Stomach smooth muscle (tissue), 2 donors: ENCODE results near the gene TMEM61.
A peak's percentile ranks its signal among the peaks of the same experiment; 100 is the strongest.

Experiments
- H3K27ac ChIP-seq: one replicate; pipeline ENCODE4 v1.7.0; 2013; ENCODE audit warnings: mild to moderate bottlenecking, low read length, inconsistent platforms
- H3K27me3 ChIP-seq, 2 donors: one replicate each; pipeline ENCODE4 v1.7.0; 2013; ENCODE audit warnings: low read length in 2 of 2; ENCODE audit not compliant: insufficient read depth in 2 of 2, control insufficient read depth in 1 of 2
- H3K36me3 ChIP-seq, 2 donors: one replicate each; pipeline ENCODE4 v1.7.0; 2013; ENCODE audit warnings: low read length in 2 of 2; ENCODE audit not compliant: control insufficient read depth in 2 of 2, insufficient read depth in 2 of 2
- H3K4me1 ChIP-seq: one replicate; pipeline ENCODE4 v1.7.0; 2013; ENCODE audit warnings: low read length; ENCODE audit not compliant: control insufficient read depth, insufficient read depth
- H3K4me3 ChIP-seq, 2 donors: one replicate each; pipeline ENCODE4 v1.7.0; 2013; ENCODE audit warnings: low read length in 2 of 2
- H3K9ac ChIP-seq, 2 donors: one replicate each; pipeline ENCODE4 v1.7.0; 2013; ENCODE audit warnings: low read length in 2 of 2, mild to moderate bottlenecking in 1 of 2
- H3K9me3 ChIP-seq, 2 donors: one replicate each; pipeline ENCODE4 v1.7.0; 2013; ENCODE audit warnings: low read length in 2 of 2; ENCODE audit not compliant: control insufficient read depth in 2 of 2
- donor health status: healthy.
- donor health status: Pancreatic carcinoma.

Gene TMEM61

DNA sequence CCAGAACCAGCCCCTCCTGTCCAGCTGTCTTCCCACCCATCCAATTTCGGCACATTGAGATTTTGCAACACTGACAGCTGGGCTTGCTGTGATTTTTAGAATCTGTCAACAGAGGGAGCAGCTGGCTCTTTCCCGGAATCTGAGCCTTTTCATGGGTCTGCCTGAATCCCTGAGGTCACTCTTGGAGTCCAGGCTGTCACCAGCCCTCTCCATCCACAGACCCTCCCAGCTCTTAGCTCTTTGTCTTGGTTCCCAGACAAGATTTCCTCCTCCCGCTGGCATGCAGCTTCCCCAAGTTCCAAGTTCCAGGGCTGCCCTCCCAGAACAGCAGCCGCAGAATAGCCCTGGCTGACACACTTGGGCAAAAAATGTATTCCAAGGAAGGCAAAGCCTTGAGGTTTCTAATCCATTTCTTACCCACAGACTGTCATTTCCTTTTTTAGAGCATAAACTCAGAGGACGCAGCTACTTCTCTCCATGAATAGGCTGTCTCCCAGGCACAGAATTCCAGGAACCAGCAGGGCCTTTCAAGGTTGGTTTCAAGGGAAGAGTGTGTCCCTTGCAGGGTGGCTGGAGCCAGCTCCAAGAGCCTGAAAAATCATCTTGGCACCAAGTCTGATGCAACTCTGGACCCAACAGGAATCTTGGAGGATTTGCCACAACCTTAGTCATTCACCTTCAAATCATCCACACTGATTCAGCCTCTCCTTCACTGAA lies 7.1 kb upstream of the TMEM61 start:
- H3K4me1 ChIP-seq: peaks cover 6% of the 10 kb centered on the region
- H3K36me3 ChIP-seq: no peaks in the 10 kb centered on the region
- H3K27me3 ChIP-seq: peaks cover 3 to 7% of the 10 kb centered on the region in 2 donors
- H3K9me3 ChIP-seq: no peaks in the 10 kb centered on the region
- no peak overlapping the region for H3K9ac ChIP-seq
- no peak overlapping the region for H3K27ac ChIP-seq
- no peak overlapping the region for H3K4me3 ChIP-seq

DNA sequence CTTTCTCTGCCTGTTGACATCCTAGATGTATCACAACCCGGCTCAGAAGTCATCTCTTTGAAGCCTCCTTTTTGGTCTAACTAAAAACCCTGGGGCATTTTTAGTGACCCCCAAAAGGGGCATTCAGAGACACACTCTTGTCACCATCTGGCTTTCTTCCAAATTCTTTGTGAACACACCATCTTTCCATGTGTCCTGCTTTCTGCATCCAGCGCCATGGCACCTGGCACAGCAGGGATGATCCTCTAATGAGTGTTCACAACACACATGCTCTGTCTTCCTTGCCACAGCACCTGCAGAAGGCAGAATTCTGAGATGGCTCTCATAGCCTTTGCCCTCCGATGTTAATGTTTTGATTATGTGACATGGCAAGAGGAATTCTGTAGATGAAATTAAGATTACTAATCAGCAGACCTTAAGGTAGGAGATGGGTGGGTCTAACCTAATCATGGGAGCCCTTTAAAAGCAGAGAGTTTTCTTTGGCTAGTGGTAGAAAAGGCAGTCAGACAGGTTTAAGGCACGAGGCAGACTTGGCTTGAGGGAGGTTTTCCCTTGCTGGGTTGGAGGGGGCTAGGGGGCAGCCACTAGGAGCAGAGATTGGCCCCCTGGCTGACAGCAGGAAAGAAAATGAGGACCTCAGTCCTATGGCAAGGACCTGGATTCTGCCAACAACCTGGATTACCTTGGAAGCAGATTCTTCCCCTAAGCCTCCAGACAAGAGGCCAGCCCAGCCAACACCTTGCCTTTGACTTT lies 4.9 kb upstream of the TMEM61 start:
- Histone ChIP-seq H3K9ac (no peak overlapping the region), H3K27me3 (peaks cover 11 to 20% of the 10 kb centered on the region in 2 donors), H3K4me1 (peaks cover 11% of the 10 kb centered on the region), H3K27ac (no peak overlapping the region), H3K4me3 (no peak overlapping the region), H3K9me3 (no peaks in the 10 kb centered on the region), H3K36me3 (no peaks in the 10 kb centered on the region)

DNA sequence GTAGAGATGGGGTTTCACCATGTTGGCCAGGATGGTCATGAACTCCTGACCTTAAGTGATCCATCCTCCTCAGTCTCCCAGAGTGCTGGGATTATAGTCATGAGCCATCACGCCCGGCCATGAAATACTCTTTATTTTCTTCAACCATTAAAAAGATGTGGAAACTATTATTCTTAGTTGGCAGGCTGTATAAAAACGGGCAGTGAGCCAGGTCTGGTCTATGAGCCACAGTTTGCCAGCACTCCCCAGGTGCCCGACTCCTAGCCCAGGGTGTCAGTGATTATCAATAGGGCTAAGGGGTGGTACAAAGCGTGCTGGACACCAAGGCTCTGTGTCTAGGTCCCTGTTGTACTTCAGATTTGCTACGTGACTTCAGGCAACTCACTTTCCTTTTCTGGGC lies 3.7 kb upstream of the TMEM61 start:
- peaks cover 16% of the 10 kb centered on the region for H3K4me1 ChIP-seq
- H3K9me3 ChIP-seq: no peaks in the 10 kb centered on the region
- H3K27me3 ChIP-seq: peaks cover 17 to 20% of the 10 kb centered on the region in 2 donors
- H3K4me3 ChIP-seq: no peak overlapping the region
- no peak overlapping the region for H3K27ac ChIP-seq
- H3K9ac ChIP-seq: no peak overlapping the region
- no peaks in the 10 kb centered on the region for H3K36me3 ChIP-seq

DNA sequence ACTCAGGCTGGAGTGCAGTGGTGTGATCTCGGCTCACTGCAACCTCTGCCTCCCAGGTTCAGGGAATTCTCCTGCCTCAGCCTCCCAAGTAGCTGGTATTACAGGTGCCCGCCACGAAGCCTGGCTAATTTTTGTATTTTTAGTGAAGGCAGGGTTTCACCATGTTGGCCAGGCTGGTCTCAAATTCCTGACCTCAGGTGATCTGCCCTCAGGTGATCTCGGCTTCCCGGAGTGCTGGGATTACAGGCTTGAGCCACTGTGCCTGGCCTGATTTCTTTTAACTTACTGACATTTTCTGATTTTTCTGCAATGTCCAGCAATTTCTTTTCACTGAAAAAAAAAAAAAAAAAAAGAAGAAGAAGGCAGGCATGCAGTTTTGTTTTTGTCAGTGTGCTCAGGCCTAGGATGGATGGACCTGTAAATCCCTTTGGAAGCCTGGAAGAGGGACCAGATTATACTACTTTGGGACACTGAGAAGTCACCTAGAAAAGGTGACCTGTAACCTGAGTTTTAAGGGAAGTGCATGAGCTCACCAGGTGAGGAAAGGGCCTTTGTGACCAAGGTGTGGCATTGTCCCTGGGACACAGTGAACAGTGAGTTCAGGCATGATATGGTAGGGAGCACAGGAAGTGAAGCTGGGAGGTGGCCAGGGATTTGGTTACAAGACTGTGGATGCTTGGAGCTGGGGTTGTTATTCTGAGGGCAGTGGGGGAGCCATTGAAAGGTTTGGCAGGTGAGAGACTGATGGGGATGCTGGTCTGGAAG lies 2.7 kb upstream of the TMEM61 start:
- no peak overlapping the region for H3K4me3 ChIP-seq
- H3K27ac ChIP-seq: no peak overlapping the region
- H3K9ac ChIP-seq: no peak overlapping the region
- no peaks in the 10 kb centered on the region for H3K9me3 ChIP-seq
- H3K4me1 ChIP-seq: peaks cover 12% of the 10 kb centered on the region
- no peaks in the 10 kb centered on the region for H3K36me3 ChIP-seq
- H3K27me3 ChIP-seq: peaks cover 17 to 28% of the 10 kb centered on the region in 2 donors

DNA sequence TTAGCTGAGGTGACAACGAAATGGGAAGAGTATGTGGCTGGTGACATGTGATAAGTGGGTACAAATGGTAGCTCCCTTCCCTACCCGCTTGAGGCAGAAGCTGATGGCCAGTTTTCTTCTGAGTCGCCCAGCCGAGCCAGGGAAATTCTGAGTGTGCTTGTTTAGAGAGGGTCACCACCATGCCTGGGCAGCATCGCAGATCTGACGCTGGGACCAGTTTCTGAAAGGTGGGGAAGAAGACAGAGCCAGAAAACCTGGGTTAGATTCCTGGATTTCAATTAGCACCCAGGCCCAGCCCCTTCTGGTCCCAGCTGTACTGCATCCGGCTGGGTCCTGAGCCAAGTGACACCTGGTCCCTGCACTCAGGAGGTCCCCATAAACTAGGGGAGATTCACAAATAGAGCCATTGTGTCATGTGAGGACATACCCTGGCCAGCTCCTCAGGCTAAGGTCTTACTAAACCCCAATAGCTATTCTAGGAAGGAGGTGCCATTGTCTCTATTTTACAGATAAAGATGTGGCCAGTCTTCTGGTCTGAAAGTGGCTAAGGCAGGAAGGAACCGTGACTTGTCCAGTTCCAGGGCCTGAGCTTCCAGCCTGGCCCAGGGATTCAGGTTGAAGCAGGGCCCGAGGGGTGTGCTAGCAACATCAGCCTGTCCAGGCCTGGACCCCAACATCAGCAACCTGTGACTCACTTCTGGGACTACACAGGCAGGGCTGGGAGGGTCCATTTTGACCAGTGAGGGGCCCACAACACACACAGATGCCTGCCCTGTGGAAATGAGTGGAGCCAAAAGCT lies 1.7 kb upstream of the TMEM61 start:
- no peak overlapping the region for H3K27ac ChIP-seq
- H3K27me3 ChIP-seq: peaks cover 17 to 29% of the 10 kb centered on the region in 2 donors
- H3K9me3 ChIP-seq: no peaks in the 10 kb centered on the region
- H3K4me1 ChIP-seq: peaks cover 10% of the 10 kb centered on the region
- H3K9ac ChIP-seq: no peak overlapping the region
- H3K4me3 ChIP-seq: no peak overlapping the region
- H3K36me3 ChIP-seq: no peaks in the 10 kb centered on the region

DNA sequence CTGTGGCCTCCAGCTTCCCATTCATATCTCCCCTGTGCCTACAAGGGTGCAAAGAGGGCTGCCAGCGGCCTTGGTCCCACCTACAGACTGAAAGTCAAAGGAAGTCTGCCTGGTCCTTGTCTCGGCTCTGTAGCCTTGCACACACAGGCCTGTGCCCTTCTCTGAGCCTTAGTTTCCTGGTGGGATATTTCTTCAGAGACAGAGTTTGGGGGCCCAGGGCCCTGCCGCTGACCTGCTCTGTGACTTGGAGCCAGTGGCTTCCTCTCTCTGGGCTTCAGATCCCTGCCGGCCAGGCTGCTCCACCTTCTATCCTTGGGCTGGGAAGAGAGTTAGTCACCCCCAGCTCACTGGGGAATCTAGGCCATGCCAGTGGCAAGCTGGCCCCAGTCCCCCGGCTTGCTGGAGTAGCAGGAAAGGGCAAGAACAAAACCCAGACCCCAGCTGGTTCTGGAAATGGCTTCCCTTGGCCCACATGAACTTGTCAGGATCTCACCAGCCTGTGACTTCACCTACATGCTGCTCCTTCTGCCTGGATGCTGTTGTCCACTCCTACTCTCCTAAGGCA lies 1.0 kb upstream of the TMEM61 start:
- Histone ChIP-seq H3K27ac (no peak overlapping the region), H3K4me1 (peaks cover 10% of the 10 kb centered on the region), H3K36me3 (no peaks in the 10 kb centered on the region), H3K27me3 (peaks cover 17 to 32% of the 10 kb centered on the region in 2 donors), H3K4me3 (no peak overlapping the region), H3K9ac (no peak overlapping the region), H3K9me3 (no peaks in the 10 kb centered on the region)

DNA sequence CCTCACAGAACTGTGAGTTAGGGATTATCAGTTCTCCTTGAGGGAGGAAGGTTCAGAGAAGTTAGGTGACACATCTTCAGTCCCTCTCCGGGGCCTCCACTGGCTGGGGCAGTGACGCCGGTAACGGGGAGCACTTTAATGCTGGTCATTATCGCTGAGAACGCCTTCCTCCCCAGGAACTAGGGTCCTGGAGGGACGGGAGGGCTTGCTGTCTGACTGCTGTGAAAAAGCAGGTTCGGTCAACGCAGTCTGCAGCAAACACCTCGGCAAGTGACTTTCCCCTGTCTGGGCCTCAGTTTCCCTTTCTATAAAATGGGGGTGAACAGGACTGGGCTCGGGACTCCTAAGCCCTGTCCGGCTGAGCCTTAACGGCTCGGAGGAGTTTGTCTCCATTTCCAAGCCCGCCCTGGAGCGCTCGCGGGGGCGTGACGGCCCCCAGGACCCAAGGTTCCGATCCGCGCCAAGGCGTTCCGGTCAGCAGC lies 341 bp upstream of the TMEM61 start:
- Histone ChIP-seq H3K36me3 (no peaks in the 10 kb centered on the region), H3K27ac (no peak overlapping the region), H3K9me3 (no peaks in the 10 kb centered on the region), H3K4me1 (peaks cover 10% of the 10 kb centered on the region), H3K27me3 (peaks cover 17 to 36% of the 10 kb centered on the region in 2 donors), H3K4me3 (peak overlapping the region; percentile 43 to 60), H3K9ac (no peak overlapping the region)

DNA sequence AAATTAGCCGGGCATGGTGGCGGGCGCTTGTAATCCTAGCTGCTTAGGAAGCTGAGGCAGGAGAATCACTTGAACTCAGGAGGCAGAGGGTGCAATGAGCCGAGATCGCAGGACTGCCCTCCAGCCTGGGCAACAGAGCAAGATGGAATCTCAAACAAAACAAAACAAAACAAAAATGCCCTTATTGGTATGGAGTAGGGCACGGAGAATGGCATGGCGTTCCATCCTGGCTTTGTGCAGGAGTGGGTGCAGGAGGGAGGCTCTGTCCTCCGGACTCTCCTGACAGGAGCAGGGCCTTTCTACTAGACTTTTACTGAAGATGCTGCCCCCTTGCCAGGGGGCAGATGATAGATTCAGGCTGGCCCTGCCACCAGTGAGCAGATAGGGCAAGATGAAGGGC lies 1.0 kb downstream of the TMEM61 start:
- Histone ChIP-seq H3K4me3 (no peak overlapping the region), H3K9ac (no peak overlapping the region), H3K36me3 (no peaks in the 10 kb centered on the region), H3K27ac (no peak overlapping the region), H3K9me3 (no peaks in the 10 kb centered on the region), H3K4me1 (peaks cover 10% of the 10 kb centered on the region), H3K27me3 (peaks cover 17 to 36% of the 10 kb centered on the region in 2 donors)

DNA sequence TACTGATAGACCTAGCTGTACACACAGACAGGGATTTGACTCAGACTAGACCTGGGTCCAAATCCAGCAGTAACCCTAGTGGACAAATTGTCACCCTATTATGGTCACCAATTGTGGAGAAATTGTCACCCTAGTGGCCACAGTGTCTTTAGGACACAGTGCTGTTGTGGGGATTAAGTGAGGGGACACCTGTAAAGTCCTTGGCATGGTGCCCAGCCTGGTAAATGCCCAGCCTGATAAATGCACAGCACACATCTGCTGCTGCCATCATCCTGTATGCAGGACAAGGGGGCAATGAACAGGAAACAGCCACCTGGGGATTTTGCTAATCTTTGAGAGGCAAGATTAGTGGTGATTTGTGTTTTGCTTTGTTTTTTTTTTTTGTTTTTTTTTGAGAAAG lies 2.3 kb downstream of the TMEM61 start:
- Histone ChIP-seq H3K4me1 (peaks cover 11% of the 10 kb centered on the region), H3K9me3 (no peaks in the 10 kb centered on the region), H3K27me3 (peaks cover 17 to 36% of the 10 kb centered on the region in 2 donors), H3K27ac (no peak overlapping the region), H3K36me3 (no peaks in the 10 kb centered on the region), H3K4me3 (no peak overlapping the region), H3K9ac (no peak overlapping the region)
